ENCODE measurements around the gene ECD. TPM values are rescaled to one million over a fixed set of nuclear protein-coding genes. Genes with fewer than 3 reads are reported as not detected.
A peak's percentile ranks its signal among the peaks of the same experiment; 100 is the strongest.

ECD gene
- total RNA-seq, 1 donor from 2014 or later, result 35.6 TPM

GRCh38 chr10:73183667-73184281 is 16.0 kb upstream of the ECD start:
- peak overlapping the region; percentile 42 for H3K27ac ChIP-seq (ENCODE audit: low read depth, low read length)
- TF ChIP-seq CTCF (IDR thresholded peaks at IDR 0.05; ENCODE audit: insufficient read depth, low read depth, low read length), result no peak
- TF ChIP-seq EZH2 (IDR thresholded peaks at IDR 0.05; ENCODE audit: insufficient read depth, low read length), result no peak
- Mint-ChIP-seq H3K27me3 (ENCODE audit: low read depth, unreplicated experiment) (no peaks in the 10 kb centered on the region), H3K9me3 (ENCODE audit: unreplicated experiment) (no peaks in the 10 kb centered on the region), H3K27ac (ENCODE audit: unreplicated experiment) (no peak overlapping the region), H3K4me1 (ENCODE audit: low read depth, unreplicated experiment) (peaks cover 6% of the 10 kb centered on the region), H3K4me3 (ENCODE audit: unreplicated experiment) (no peak overlapping the region), H3K36me3 (ENCODE audit: low read depth, unreplicated experiment) (peaks cover 12% of the 10 kb centered on the region)
- H2AFZ ChIP-seq (ENCODE audit: low read depth, low read length), result no peak overlapping the region
- H3K79me2 ChIP-seq (ENCODE audit: insufficient read depth, low read length), result no peaks in the 10 kb centered on the region
- DNase-seq (ENCODE audit: low read depth), result peak; percentile 74
- no peaks in the 10 kb centered on the region for H3K36me3 ChIP-seq (ENCODE audit: insufficient read depth, low read length)
- peaks cover 18% of the 10 kb centered on the region for H3K4me1 ChIP-seq (ENCODE audit: insufficient read depth, low read length)
- H3K27me3 ChIP-seq (ENCODE audit: insufficient read depth, low read length), result no peaks in the 10 kb centered on the region
- FAIRE-seq, result peak; percentile 65
- no peaks in the 10 kb centered on the region for H4K20me1 ChIP-seq (ENCODE audit: insufficient read depth, low read length)
- peak overlapping the region; percentile 34 for H3K4me2 ChIP-seq (ENCODE audit: low read length)
- H3K4me3 ChIP-seq (ENCODE audit: insufficient read depth, low read depth, low read length), result no peak overlapping the region
- no peaks in the 10 kb centered on the region for H3K9me3 ChIP-seq (ENCODE audit: insufficient read depth, low read depth, low read length)
- peak overlapping the region; percentile 13 for H3K9ac ChIP-seq (ENCODE audit: low read length)

GRCh38 chr10:73182568-73182967 is 14.8 kb upstream of the ECD start:
- Histone ChIP-seq H2AFZ (ENCODE audit: low read depth, low read length) (no peak overlapping the region), H3K4me2 (ENCODE audit: low read length) (peak overlapping the region; percentile 50), H4K20me1 (ENCODE audit: insufficient read depth, low read length) (no peaks in the 10 kb centered on the region), H3K79me2 (ENCODE audit: insufficient read depth, low read length) (no peaks in the 10 kb centered on the region), H3K36me3 (ENCODE audit: insufficient read depth, low read length) (no peaks in the 10 kb centered on the region), H3K4me3 (ENCODE audit: insufficient read depth, low read depth, low read length) (no peak overlapping the region), H3K27me3 (ENCODE audit: insufficient read depth, low read length) (no peaks in the 10 kb centered on the region), H3K9me3 (ENCODE audit: insufficient read depth, low read depth, low read length) (no peaks in the 10 kb centered on the region), H3K4me1 (ENCODE audit: insufficient read depth, low read length) (peaks cover 18% of the 10 kb centered on the region), H3K27ac (ENCODE audit: low read depth, low read length) (peak overlapping the region; percentile 42), H3K9ac (ENCODE audit: low read length) (no peak overlapping the region)
- TF ChIP-seq CTCF (IDR thresholded peaks at IDR 0.05; ENCODE audit: insufficient read depth, low read depth, low read length) (no peak), EZH2 (IDR thresholded peaks at IDR 0.05; ENCODE audit: insufficient read depth, low read length) (no peak)
- DNase-seq (ENCODE audit: low read depth) (peak; percentile 78), FAIRE-seq (peak; percentile 26)
- Mint-ChIP-seq H3K27ac (ENCODE audit: unreplicated experiment) (peak overlapping the region; percentile 13), H3K27me3 (ENCODE audit: low read depth, unreplicated experiment) (no peaks in the 10 kb centered on the region), H3K4me1 (ENCODE audit: low read depth, unreplicated experiment) (peaks cover 6% of the 10 kb centered on the region), H3K9me3 (ENCODE audit: unreplicated experiment) (no peaks in the 10 kb centered on the region), H3K36me3 (ENCODE audit: low read depth, unreplicated experiment) (peaks cover 14% of the 10 kb centered on the region), H3K4me3 (ENCODE audit: unreplicated experiment) (peak overlapping the region; percentile 22)

All from astrocyte (in vitro differentiated cells and primary cell).